ENCODE data around the gene SPAG16. TPM values are rescaled to one million over a fixed set of nuclear protein-coding genes. Genes with fewer than 3 reads are reported as not detected.
A peak's percentile ranks its signal among the peaks of the same experiment; 100 is the strongest.

Gene SPAG16
- total RNA-seq, 1 experiment from 2014 or later: 21.5 TPM

DNA sequence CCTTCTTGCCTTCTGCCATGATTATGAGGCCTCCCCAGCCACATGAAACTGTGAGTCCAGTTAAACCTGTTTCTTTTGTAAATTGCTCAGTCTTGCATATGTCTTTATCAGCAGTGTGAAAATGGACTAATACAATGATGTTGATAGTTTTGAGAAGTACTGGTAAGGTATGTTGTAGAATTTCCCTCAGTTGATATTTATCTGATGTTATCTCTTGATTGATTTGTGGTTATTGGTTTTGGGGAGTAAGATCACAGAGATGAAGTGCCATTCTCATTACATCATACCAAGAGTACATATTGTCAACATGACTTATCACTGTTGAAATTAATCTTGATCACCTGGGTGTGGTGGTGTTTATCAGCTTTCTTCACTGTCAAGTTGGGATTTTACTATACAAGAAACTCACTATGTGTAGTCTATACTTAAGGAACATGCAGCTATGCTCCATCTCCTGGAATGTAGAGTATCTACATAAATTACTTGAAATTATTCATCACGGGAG is 5.1 kb upstream of the SPAG16 start:
- no peaks in the 10 kb centered on the region; the same call in 1 of the 2 replicates for H3K36me3 ChIP-seq (ENCODE audit: control insufficient read depth, insufficient read depth, low read length)
- H3K4me1 ChIP-seq: peaks cover 19% of the 10 kb centered on the region
- Mint-ChIP-seq H3K4me1 (ENCODE audit: low read depth, unreplicated experiment) (peaks cover 13% of the 10 kb centered on the region), H3K27me3 (ENCODE audit: insufficient read depth, unreplicated experiment) (no peaks in the 10 kb centered on the region), H3K36me3 (ENCODE audit: insufficient read depth, unreplicated experiment) (peaks cover 15% of the 10 kb centered on the region), H3K4me3 (ENCODE audit: unreplicated experiment) (peak overlapping the region; percentile 25), H3K9me3 (ENCODE audit: unreplicated experiment) (peaks cover 27% of the 10 kb centered on the region), H3K27ac (ENCODE audit: unreplicated experiment) (peak overlapping the region; percentile 68)
- intact Hi-C loops (cut with micrococcal nuclease; ENCODE audit: unreplicated experiment): loop anchor here (1.0 kb wide), 1 partner anchor 17 kb away; no protein-coding TSS in a partner anchor
- no TSS peak for BruUV-seq (replicated peaks)
- DNase-seq: peak in 1 of 2 experiments; percentile 50
- POLR2A ChIA-PET: no interaction called here
- TF ChIP-seq, protein P1, sequence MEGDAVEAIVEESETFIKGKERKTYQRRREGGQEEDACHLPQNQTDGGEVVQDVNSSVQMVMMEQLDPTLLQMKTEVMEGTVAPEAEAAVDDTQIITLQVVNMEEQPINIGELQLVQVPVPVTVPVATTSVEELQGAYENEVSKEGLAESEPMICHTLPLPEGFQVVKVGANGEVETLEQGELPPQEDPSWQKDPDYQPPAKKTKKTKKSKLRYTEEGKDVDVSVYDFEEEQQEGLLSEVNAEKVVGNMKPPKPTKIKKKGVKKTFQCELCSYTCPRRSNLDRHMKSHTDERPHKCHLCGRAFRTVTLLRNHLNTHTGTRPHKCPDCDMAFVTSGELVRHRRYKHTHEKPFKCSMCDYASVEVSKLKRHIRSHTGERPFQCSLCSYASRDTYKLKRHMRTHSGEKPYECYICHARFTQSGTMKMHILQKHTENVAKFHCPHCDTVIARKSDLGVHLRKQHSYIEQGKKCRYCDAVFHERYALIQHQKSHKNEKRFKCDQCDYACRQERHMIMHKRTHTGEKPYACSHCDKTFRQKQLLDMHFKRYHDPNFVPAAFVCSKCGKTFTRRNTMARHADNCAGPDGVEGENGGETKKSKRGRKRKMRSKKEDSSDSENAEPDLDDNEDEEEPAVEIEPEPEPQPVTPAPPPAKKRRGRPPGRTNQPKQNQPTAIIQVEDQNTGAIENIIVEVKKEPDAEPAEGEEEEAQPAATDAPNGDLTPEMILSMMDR (IDR thresholded peaks at IDR 0.05; ENCODE audit: insufficient read depth in 1 of 2, low read depth in 1 of 2, low read length in 1 of 2, severe bottlenecking in 1 of 2, unreplicated experiment in 1 of 2): no peak
- H3K4me3 ChIP-seq (ENCODE audit: low read depth, low read length): no peak overlapping the region
- H3K9me3 ChIP-seq: peaks cover 28% of the 10 kb centered on the region
- H3K27me3 ChIP-seq (replicated peaks; ENCODE audit: control insufficient read depth, insufficient read depth, low read length): no peaks in the 10 kb centered on the region
- CTCF ChIA-PET: no interaction called here

DNA sequence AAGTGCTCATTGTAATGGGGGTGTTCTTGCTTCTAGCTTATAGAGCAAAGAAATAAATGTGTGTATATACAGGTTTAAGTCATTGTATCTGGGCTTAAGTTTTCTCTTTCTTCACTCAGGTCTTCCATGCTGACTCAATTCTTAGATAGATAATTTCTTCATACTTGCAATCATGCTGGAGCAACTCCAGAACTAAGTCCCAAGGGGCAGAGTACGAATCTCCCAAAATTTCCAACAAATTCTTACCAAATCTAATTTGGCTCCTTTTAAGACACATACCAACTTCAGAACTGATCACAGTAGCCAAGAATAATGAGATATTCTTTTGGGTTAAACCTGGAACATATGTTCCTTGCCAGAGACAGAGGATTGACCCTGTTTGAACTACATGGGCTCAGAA is 4.3 kb upstream of the SPAG16 start:
- Mint-ChIP-seq H3K9me3 (ENCODE audit: unreplicated experiment) (peaks cover 27% of the 10 kb centered on the region), H3K27me3 (ENCODE audit: insufficient read depth, unreplicated experiment) (no peaks in the 10 kb centered on the region), H3K4me1 (ENCODE audit: low read depth, unreplicated experiment) (peaks cover 13% of the 10 kb centered on the region), H3K36me3 (ENCODE audit: insufficient read depth, unreplicated experiment) (peaks cover 18% of the 10 kb centered on the region), H3K27ac (ENCODE audit: unreplicated experiment) (no peak overlapping the region), H3K4me3 (ENCODE audit: unreplicated experiment) (no peak overlapping the region)
- Histone ChIP-seq H3K27me3 (replicated peaks; ENCODE audit: control insufficient read depth, insufficient read depth, low read length) (no peaks in the 10 kb centered on the region), H3K36me3 (ENCODE audit: control insufficient read depth, insufficient read depth, low read length) (no peaks in the 10 kb centered on the region; the same call in 1 of the 2 replicates), H3K4me1 (peaks cover 19% of the 10 kb centered on the region), H3K9me3 (peaks cover 28% of the 10 kb centered on the region), H3K4me3 (ENCODE audit: low read depth, low read length) (no peak overlapping the region)
- no TSS peak for BruUV-seq (replicated peaks)
- DNase-seq: no peak
- intact Hi-C loops (cut with micrococcal nuclease; ENCODE audit: unreplicated experiment): loop anchor here (1.0 kb wide), 1 partner anchor 18 kb away; no protein-coding TSS in a partner anchor
- TF ChIP-seq, protein P1 (IDR thresholded peaks at IDR 0.05; ENCODE audit: insufficient read depth in 1 of 2, low read depth in 1 of 2, low read length in 1 of 2, severe bottlenecking in 1 of 2, unreplicated experiment in 1 of 2): no peak
- POLR2A ChIA-PET: no interaction called here
- CTCF ChIA-PET: no interaction called here

DNA sequence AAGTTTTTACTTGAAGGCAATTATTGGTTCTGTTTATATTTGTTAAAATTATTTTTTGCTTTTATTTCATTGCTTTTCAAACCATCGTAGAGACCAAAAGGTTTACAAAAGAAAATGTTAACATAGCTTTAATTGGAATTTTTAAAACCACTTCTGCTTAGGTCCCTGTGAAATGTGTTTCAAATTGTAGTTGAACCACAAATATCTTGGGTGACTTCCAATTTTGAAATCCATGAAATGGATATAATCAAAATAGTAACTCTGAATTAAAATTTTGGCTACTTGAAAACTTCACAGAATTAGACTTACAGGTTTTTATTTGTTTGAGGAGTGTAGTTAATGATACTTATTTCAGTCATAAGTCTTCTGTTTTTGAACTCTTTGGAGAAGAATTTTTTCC is 3.1 kb upstream of the SPAG16 start:
- no peak overlapping the region for H3K4me3 ChIP-seq (ENCODE audit: low read depth, low read length)
- H3K4me1 ChIP-seq: peaks cover 23% of the 10 kb centered on the region
- POLR2A ChIA-PET: no interaction called here
- no peak for DNase-seq
- Mint-ChIP-seq H3K4me3 (ENCODE audit: unreplicated experiment) (no peak overlapping the region), H3K36me3 (ENCODE audit: insufficient read depth, unreplicated experiment) (peaks cover 18% of the 10 kb centered on the region), H3K9me3 (ENCODE audit: unreplicated experiment) (peaks cover 18% of the 10 kb centered on the region), H3K27ac (ENCODE audit: unreplicated experiment) (no peak overlapping the region), H3K4me1 (ENCODE audit: low read depth, unreplicated experiment) (peaks cover 13% of the 10 kb centered on the region), H3K27me3 (ENCODE audit: insufficient read depth, unreplicated experiment) (no peaks in the 10 kb centered on the region)
- intact Hi-C loops (cut with micrococcal nuclease; ENCODE audit: unreplicated experiment): no loop called here
- CTCF ChIA-PET: interaction anchor here (0.6 kb wide), 1 partner anchor 34 kb away, joined by 3 read pairs; no protein-coding TSS in a partner anchor
- peaks cover 28% of the 10 kb centered on the region for H3K9me3 ChIP-seq
- TF ChIP-seq, protein P1 (IDR thresholded peaks at IDR 0.05; ENCODE audit: insufficient read depth in 1 of 2, low read depth in 1 of 2, low read length in 1 of 2, severe bottlenecking in 1 of 2, unreplicated experiment in 1 of 2): no peak
- H3K27me3 ChIP-seq (replicated peaks; ENCODE audit: control insufficient read depth, insufficient read depth, low read length): no peaks in the 10 kb centered on the region
- no peaks in the 10 kb centered on the region; the same call in 1 of the 2 replicates for H3K36me3 ChIP-seq (ENCODE audit: control insufficient read depth, insufficient read depth, low read length)
- no TSS peak for BruUV-seq (replicated peaks)
